SK-N-MC (cell line): ENCODE data around the gene RAD51AP2.

Experiments used
- EZH2 ChIP-seq: fragments of 200-600 bp; sonication (generic); IDR thresholded peaks from one replicate; pipeline ENCODE4 v1.6.1; 2017; ENCODE audit warnings: antibody characterized with exemption
- POLR2AphosphoS5 ChIP-seq: IDR thresholded peaks from 2 replicates; pipeline ENCODE4 v1.6.1; 2012; ENCODE audit warnings: mild to moderate bottlenecking, low read depth, low read length, borderline replicate concordance

DNA sequence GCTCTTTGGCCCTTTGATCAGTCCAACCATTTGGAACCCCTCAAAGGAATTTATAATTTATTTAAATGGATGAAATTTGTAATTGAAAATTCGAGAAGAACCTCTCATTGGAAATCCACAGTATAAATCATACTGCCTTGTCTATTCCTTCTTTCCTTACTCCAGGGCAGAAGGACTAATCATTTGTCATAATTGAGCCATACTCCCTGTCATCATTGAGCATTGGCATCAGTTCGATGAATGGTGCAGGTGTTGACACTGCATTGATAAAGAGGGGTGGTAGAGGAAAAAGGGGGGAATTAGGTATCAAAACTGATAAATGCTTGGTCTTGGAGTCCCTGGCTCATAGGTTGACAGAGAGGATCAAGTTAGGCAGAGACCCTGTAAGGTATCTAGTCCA lies 24.2 kb upstream of the RAD51AP2 start:
- no peak for TF ChIP-seq EZH2
- TF ChIP-seq POLR2AphosphoS5, result no peak
